Neuronal stem cell (in vitro differentiated cells): ENCODE data around the gene MTRFR.
"Not testable (repeated sequence)": the region's sequence is repeated elsewhere in the genome, so short reads cannot be mapped to it uniquely, and the experiment has no call there.

Source experiments
- DNase-seq: peaks from one replicate; pipeline ENCODE4 v3.0.0-alpha.2; 2013; ENCODE audit warnings: low spot score
- H2AFZ ChIP-seq: one replicate; pipeline ENCODE4 v1.6.1; 2013; ENCODE audit warnings: mild to moderate bottlenecking, low read length, inconsistent platforms
- H2AK5ac ChIP-seq: 2 replicates; pipeline ENCODE4 v1.6.1; 2013; ENCODE audit warnings: low read depth, mild to moderate bottlenecking, inconsistent platforms, low read length, moderate library complexity, mixed read lengths
- H2BK120ac ChIP-seq: 2 replicates; pipeline ENCODE4 v1.6.1; 2013; ENCODE audit warnings: low read depth, mild to moderate bottlenecking, inconsistent platforms, low read length, moderate library complexity, mixed read lengths
- H2BK12ac ChIP-seq: one replicate; pipeline ENCODE4 v1.6.1; 2013; ENCODE audit warnings: low read length, inconsistent platforms
- H2BK15ac ChIP-seq: 2 replicates; pipeline ENCODE4 v1.6.1; 2013; ENCODE audit warnings: mild to moderate bottlenecking, low read length, inconsistent platforms, mixed read lengths
- H2BK5ac ChIP-seq: one replicate; pipeline ENCODE4 v1.6.1; 2013; ENCODE audit warnings: inconsistent platforms, mild to moderate bottlenecking, low read length, moderate library complexity
- H3K14ac ChIP-seq: one replicate; pipeline ENCODE4 v1.6.1; 2013; ENCODE audit warnings: low read length, inconsistent platforms
- H3K18ac ChIP-seq: 2 replicates; pipeline ENCODE4 v1.6.1; 2013; ENCODE audit warnings: low read length, inconsistent platforms
- H3K23ac ChIP-seq: 2 replicates; pipeline ENCODE4 v1.6.1; 2013; ENCODE audit warnings: low read depth, mild to moderate bottlenecking, mixed read lengths, low read length, inconsistent platforms; ENCODE audit not compliant: poor library complexity
- H3K27ac ChIP-seq: replicated peaks from 3 replicates; pipeline ENCODE4 v1.5.1; 2013; ENCODE audit warnings: low read length, inconsistent platforms
- H3K27me3 ChIP-seq, 3 experiments: 2 replicates each; pipeline ENCODE4 v1.6.1; 2013; ENCODE audit warnings: low read length in 3 of 3, mild to moderate bottlenecking in 2 of 3, inconsistent platforms in 1 of 3, low read depth in 1 of 3, mixed read lengths in 1 of 3, moderate library complexity in 1 of 3; ENCODE audit not compliant: control insufficient read depth in 3 of 3, insufficient read depth in 3 of 3
- H3K36me3 ChIP-seq, 2 donors: replicated peaks in 1 of 2; 2 replicates each; pipeline ENCODE4 v1.6.1; 2013; ENCODE audit warnings: low read length in 2 of 2; ENCODE audit not compliant: control insufficient read depth in 2 of 2, insufficient read depth in 2 of 2
- H3K4ac ChIP-seq: 2 replicates; pipeline ENCODE4 v1.6.1; 2013; ENCODE audit warnings: inconsistent platforms, mild to moderate bottlenecking, low read length, moderate library complexity
- H3K4me1 ChIP-seq, 2 donors: 1 replicate in 1 of 2; 2 replicates in 1 of 2; pipeline ENCODE4 v1.6.1; 2013; ENCODE audit warnings: low read length in 2 of 2, low read depth in 1 of 2; ENCODE audit not compliant: control insufficient read depth in 2 of 2, insufficient read depth in 1 of 2
- H3K4me2 ChIP-seq: one replicate; pipeline ENCODE4 v1.6.1; 2013; ENCODE audit warnings: mild to moderate bottlenecking, low read length, inconsistent platforms; ENCODE audit not compliant: insufficient read depth, poor library complexity, severe bottlenecking
- H3K4me3 ChIP-seq, 2 donors: 2 replicates each; pipeline ENCODE4 v1.5.1; 2013; ENCODE audit warnings: low read length in 2 of 2, mild to moderate bottlenecking in 2 of 2, inconsistent platforms in 1 of 2, moderate library complexity in 1 of 2
- H3K79me1 ChIP-seq: one replicate; pipeline ENCODE4 v1.6.1; 2013; ENCODE audit warnings: low read depth, mild to moderate bottlenecking, inconsistent platforms, low read length, moderate library complexity
- H3K9ac ChIP-seq: one replicate; pipeline ENCODE4 v1.6.1; 2013; ENCODE audit warnings: mild to moderate bottlenecking, low read depth, low read length, inconsistent platforms; ENCODE audit not compliant: poor library complexity
- H3K9me3 ChIP-seq, 2 donors: replicated peaks in 1 of 2; 2 replicates each; pipeline versions ENCODE3 to v1.6.1; 2013; ENCODE audit warnings: low read length in 2 of 2, mild to moderate bottlenecking in 2 of 2, inconsistent platforms in 1 of 2, low read depth in 1 of 2, mixed read lengths in 1 of 2, moderate library complexity in 1 of 2; ENCODE audit not compliant: control insufficient read depth in 2 of 2, insufficient read depth in 1 of 2
- H4K8ac ChIP-seq: one replicate; pipeline ENCODE4 v1.6.1; 2013; ENCODE audit warnings: low read depth, mild to moderate bottlenecking, inconsistent platforms, low read length, moderate library complexity
- H4K91ac ChIP-seq: one replicate; pipeline ENCODE4 v1.6.1; 2013; ENCODE audit warnings: low read length, low read depth, mild to moderate bottlenecking, inconsistent platforms; ENCODE audit not compliant: poor library complexity
- WGBS, 2 donors: extraction: QIAGEN DNeasy Blood & Tissue Kit; methylation state at CpG; one replicate each; pipeline ENCODE4 v1.1.7; 2013; ENCODE audit warnings: missing lambda C conversion rate in 2 of 2, mixed read lengths in 1 of 2; ENCODE audit not compliant: insufficient read length in 2 of 2, insufficient replicate concordance in 1 of 2; ENCODE audit errors: extremely low coverage in 2 of 2; 5-methylcytosine and 5-hydroxymethylcytosine counted together

MTRFR gene

DNA sequence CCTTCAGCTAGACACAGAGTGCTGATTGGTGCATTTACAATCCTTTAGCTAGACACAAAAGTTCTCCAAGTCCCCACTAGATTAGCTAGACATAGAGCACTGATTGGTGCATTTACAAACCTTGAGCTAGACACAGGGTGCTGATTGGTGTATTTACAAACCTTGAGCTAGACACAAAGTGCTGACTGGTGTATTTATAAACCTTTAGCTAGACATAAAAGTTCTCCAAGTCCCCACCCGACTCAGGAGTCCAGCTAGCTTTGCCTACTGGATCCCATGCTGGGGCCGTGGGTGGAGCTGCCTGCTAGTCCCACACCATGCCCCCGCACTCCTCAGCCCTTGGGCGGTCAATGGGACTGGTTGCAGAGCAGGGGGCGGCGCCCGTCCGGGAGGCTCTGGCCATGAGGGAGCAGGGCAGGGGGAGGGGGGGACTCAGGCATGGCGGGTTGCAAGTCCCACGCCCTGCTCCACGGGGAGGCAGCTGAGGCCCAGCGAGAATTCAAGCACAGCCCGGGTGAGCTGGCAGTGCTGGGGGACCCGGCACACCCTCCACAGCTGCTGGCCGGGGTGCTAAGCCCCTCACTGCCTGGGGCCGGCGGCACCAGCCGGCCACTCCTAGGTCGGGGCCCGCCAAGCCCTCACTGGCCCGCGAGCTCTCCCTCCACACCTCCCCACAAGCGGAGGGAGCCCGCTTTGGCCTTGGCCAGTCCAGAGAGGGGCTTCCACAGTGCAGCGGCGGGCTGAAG lies 15.9 kb downstream of the MTRFR start:
- H3K18ac ChIP-seq, H2BK12ac ChIP-seq, H3K27ac ChIP-seq, H2AK5ac ChIP-seq, H3K23ac ChIP-seq, H2BK15ac ChIP-seq, H3K4me1 ChIP-seq, H4K8ac ChIP-seq, H4K91ac ChIP-seq, H3K9me3 ChIP-seq, DNase-seq, H3K9ac ChIP-seq, H3K27me3 ChIP-seq, H3K4ac ChIP-seq, H2BK5ac ChIP-seq, H2AFZ ChIP-seq, H2BK120ac ChIP-seq, H3K4me2 ChIP-seq: not testable (repeated sequence)
- Histone ChIP-seq H3K36me3 (peaks cover 20 to 42% of the 10 kb centered on the region in 2 donors), H3K79me1 (peaks cover 10% of the 10 kb centered on the region), H3K14ac (peak overlapping the region; percentile 71), H3K4me3 (peak overlapping the region in 1 of 2 donors; percentile 47)
- no CpG with 5 or more reads among the region's 26 CpGs for WGBS, 2 donors

DNA sequence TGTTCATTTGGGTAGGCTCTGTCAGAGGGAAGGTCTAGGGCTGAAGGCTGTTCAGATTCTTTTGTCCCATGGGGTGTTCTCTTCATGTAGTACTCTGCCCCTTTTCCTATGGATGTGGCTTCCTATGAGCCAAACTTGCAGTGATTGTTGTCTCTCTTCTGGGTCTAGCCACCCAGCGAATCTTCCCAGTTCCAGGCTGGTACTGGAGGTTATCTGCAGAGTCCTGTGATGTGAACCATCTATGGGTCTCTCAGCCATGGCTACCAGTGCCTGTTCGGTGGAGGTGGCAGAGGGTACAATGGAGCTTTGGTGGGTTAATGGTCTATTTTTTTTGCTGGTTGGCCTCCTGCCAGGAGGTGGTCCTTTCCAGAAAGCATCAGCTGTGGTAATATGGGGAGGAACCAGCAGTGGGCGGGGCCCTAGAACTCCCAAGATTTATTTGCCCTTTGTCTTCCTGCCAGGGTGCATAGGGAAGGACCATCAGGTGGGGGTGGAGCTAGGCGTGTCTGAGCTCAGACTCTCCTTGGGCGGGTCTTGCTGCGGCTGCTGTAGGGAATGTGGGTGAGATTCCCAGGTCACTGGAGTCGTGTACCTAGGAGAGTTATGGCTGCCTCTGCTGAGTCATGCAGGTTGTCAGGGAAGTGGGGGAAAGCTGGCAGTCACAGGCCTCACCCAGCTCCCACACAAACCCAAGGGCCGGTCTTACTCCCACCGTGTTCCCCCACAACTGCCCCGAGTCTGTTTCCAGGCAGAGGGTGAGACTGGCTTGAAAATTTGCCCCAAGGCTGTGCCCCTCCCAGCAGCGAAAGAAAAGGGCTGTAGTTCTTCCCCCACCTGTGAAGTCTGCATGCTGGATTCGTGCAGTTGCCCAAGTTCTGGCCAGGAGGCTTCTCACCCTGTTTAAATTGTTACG lies 17.5 kb downstream of the MTRFR start:
- Histone ChIP-seq H4K91ac (no peak overlapping the region), H2AFZ (no peak overlapping the region), H3K4ac (no peak overlapping the region), H3K18ac (no peak overlapping the region), H2BK15ac (no peak overlapping the region), H3K9me3 (peaks cover 6 to 9% of the 10 kb centered on the region in 2 donors), H4K8ac (no peak overlapping the region), H3K4me3 (no peak overlapping the region), H3K4me2 (no peak overlapping the region), H3K27me3 (no peaks in the 10 kb centered on the region), H2AK5ac (no peak overlapping the region), H3K23ac (no peak overlapping the region), H2BK120ac (no peak overlapping the region), H3K14ac (no peak overlapping the region), H3K9ac (no peak overlapping the region), H3K4me1 (no peaks in the 10 kb centered on the region), H3K27ac (no peak overlapping the region), H2BK5ac (no peak overlapping the region), H3K36me3 (peaks cover 26 to 55% of the 10 kb centered on the region in 2 donors), H2BK12ac (no peak overlapping the region), H3K79me1 (peaks cover 10% of the 10 kb centered on the region)
- WGBS, 2 donors, result no CpG with 5 or more reads among the region's 13 CpGs
- no peak for DNase-seq

DNA sequence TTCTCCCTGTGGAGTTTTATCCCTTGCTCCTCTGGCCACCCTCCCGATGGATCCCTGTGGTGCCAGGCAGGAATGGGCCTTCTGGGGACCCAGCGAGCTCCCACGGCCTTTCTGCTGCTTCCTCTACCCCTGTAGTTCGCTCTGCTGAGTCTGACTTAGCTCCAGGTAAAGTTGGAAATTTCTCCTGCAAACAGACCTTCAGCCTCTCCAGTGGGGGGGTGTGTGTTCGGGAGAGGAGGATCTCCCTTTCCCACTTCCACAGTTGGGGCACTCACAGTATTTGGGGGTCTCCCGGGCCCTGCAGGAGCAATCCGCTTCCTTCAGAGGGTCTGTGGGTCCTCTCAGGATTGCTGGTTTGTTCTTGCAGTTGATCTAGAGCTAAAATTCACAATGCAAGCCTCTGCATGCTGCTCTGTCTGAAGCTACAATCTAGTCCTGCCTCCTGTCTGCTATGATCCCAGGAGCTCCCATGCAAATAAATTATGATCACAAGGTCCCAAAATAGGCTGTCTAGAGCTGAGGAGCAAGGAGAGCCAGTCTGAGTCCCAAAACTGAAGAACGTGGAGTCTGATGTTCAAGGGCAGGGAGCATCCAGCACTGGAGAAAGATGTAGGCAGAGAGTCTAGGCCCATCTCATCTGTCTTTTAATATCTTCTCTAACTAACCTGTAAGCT lies 18.3 kb downstream of the MTRFR start:
- Histone ChIP-seq H3K79me1 (peaks cover 10% of the 10 kb centered on the region), H3K4me1 (no peaks in the 10 kb centered on the region), H3K27ac (no peak overlapping the region), H3K23ac (no peak overlapping the region), H3K36me3 (peaks cover 31 to 63% of the 10 kb centered on the region in 2 donors), H3K18ac (no peak overlapping the region), H2BK15ac (no peak overlapping the region), H3K4me2 (no peak overlapping the region), H3K27me3 (no peaks in the 10 kb centered on the region), H4K91ac (no peak overlapping the region), H2AFZ (no peak overlapping the region), H2BK5ac (no peak overlapping the region), H2AK5ac (no peak overlapping the region), H4K8ac (no peak overlapping the region), H3K4me3 (no peak overlapping the region), H3K9ac (no peak overlapping the region), H2BK12ac (no peak overlapping the region), H2BK120ac (no peak overlapping the region), H3K14ac (no peak overlapping the region), H3K4ac (no peak overlapping the region), H3K9me3 (peaks cover 6 to 9% of the 10 kb centered on the region in 2 donors)
- WGBS, 2 donors, result no CpG with 5 or more reads among the region's 8 CpGs
- DNase-seq, result no peak
